Suprapubic skin (tissue), 3 donors: ENCODE data around the gene GH1.

Experiments
- POLR2A ChIP-seq, 2 donors: fragments of 450-650 bp; IDR thresholded peaks; one replicate each; pipeline ENCODE4 v1.6.1; 2017; ENCODE audit warnings: antibody characterized with exemption in 2 of 2, mild to moderate bottlenecking in 2 of 2, moderate library complexity in 2 of 2
- TF ChIP-seq, protein P1 (sequence below), 2 donors: fragments of 200-600 bp in 1 of 2; fragments of 450-650 bp in 1 of 2; sonication (generic) in 1 of 2; IDR thresholded peaks; one replicate each; pipeline ENCODE4 v1.5.1; 2016 to 2019; ENCODE audit warnings: antibody characterized with exemption in 2 of 2, mild to moderate bottlenecking in 1 of 2, moderate library complexity in 1 of 2

DNA sequence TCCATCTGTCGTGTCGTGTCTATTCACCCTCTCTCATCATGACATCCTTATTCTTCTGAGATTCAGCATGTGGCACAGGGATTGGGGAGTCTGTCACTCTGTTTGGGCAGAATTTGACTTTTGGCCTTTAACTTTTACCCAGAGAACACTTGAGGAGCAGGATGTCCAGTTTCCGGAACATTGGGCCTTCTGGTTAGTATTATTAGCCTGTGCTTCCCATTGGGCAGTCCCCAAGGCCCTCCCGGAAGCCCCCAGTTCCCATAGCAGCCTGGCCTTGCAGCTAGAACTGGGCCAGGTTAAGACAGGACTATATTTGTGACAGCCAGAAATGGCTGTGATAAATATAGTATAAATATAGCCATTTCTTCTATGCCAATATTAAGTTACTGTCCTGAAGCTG is 44.5 kb upstream of the GH1 start:
- TF ChIP-seq, protein P1, sequence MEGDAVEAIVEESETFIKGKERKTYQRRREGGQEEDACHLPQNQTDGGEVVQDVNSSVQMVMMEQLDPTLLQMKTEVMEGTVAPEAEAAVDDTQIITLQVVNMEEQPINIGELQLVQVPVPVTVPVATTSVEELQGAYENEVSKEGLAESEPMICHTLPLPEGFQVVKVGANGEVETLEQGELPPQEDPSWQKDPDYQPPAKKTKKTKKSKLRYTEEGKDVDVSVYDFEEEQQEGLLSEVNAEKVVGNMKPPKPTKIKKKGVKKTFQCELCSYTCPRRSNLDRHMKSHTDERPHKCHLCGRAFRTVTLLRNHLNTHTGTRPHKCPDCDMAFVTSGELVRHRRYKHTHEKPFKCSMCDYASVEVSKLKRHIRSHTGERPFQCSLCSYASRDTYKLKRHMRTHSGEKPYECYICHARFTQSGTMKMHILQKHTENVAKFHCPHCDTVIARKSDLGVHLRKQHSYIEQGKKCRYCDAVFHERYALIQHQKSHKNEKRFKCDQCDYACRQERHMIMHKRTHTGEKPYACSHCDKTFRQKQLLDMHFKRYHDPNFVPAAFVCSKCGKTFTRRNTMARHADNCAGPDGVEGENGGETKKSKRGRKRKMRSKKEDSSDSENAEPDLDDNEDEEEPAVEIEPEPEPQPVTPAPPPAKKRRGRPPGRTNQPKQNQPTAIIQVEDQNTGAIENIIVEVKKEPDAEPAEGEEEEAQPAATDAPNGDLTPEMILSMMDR (IDR thresholded peaks at IDR 0.05): no peak
- no peak for TF ChIP-seq POLR2A (IDR thresholded peaks at IDR 0.05)
